GM21717 (cell line): ENCODE data around the gene ADARB1.

Source experiments
- ATAC-seq: cut with Tn5 transposase; IDR thresholded peaks from one replicate; pipeline ENCODE4 v1.9.1; 2021; ENCODE audit warnings: mild to moderate bottlenecking, moderate library complexity; ENCODE audit not compliant: unreplicated experiment

Gene ADARB1

GRCh38 chr21:45187646-45188045, 113.3 kb downstream of the ADARB1 start:
- no peak for ATAC-seq

- no peak for ATAC-seq
These were observed 115.6 kb downstream of the ADARB1 start for GRCh38 chr21:45190013-45190412.

- no peak for ATAC-seq
These were observed 118.0 kb downstream of the ADARB1 start for GRCh38 chr21:45192332-45192731.

- no peak for ATAC-seq
These were observed 122.2 kb downstream of the ADARB1 start for GRCh38 chr21:45196620-45197019.

- ATAC-seq, result no peak
These were observed 124.8 kb downstream of the ADARB1 start for GRCh38 chr21:45199201-45199600.

- no peak for ATAC-seq
These were observed 125.7 kb downstream of the ADARB1 start for GRCh38 chr21:45200031-45200430.

- no peak for ATAC-seq
These were observed 126.4 kb downstream of the ADARB1 start for GRCh38 chr21:45200581-45201296.

- ATAC-seq, result no peak
These were observed 128.0 kb downstream of the ADARB1 start for GRCh38 chr21:45202344-45202743.

- ATAC-seq, result no peak
These were observed 128.5 kb downstream of the ADARB1 start for GRCh38 chr21:45202889-45203288.

GRCh38 chr21:45203983-45204382, 129.6 kb downstream of the ADARB1 start:
- no peak for ATAC-seq

GRCh38 chr21:45204395-45204794, 130.0 kb downstream of the ADARB1 start:
- no peak for ATAC-seq

GRCh38 chr21:45207839-45208626, 133.7 kb downstream of the ADARB1 start:
- no peak for ATAC-seq

- no peak for ATAC-seq
These were observed 134.2 kb downstream of the ADARB1 start for GRCh38 chr21:45208627-45208951.

- ATAC-seq, result no peak
These were observed 134.7 kb downstream of the ADARB1 start for GRCh38 chr21:45209046-45209445.

- no peak for ATAC-seq
These were observed 135.4 kb downstream of the ADARB1 start for GRCh38 chr21:45209685-45210284.

GRCh38 chr21:45210461-45210983, 136.1 kb downstream of the ADARB1 start:
- ATAC-seq, result no peak

- ATAC-seq, result no peak
These were observed 137.3 kb downstream of the ADARB1 start for GRCh38 chr21:45211661-45212060.

- no peak for ATAC-seq
These were observed 139.0 kb downstream of the ADARB1 start for GRCh38 chr21:45213392-45213791.

- no peak for ATAC-seq
These were observed 140.8 kb downstream of the ADARB1 start for GRCh38 chr21:45215213-45215612.

GRCh38 chr21:45217010-45217409, 142.6 kb downstream of the ADARB1 start:
- ATAC-seq, result no peak

- no peak for ATAC-seq
These were observed 145.1 kb downstream of the ADARB1 start for GRCh38 chr21:45219517-45219916.

- no peak for ATAC-seq
These were observed 145.7 kb downstream of the ADARB1 start for GRCh38 chr21:45220071-45220481.
